ENCODE measurements around the gene PKLR.

Gene PKLR

GRCh38 chr1:155285063-155285462 lies 16.2 kb downstream of the PKLR start:
- no peak for DNase-seq (ENCODE audit: low read depth)

DNA sequence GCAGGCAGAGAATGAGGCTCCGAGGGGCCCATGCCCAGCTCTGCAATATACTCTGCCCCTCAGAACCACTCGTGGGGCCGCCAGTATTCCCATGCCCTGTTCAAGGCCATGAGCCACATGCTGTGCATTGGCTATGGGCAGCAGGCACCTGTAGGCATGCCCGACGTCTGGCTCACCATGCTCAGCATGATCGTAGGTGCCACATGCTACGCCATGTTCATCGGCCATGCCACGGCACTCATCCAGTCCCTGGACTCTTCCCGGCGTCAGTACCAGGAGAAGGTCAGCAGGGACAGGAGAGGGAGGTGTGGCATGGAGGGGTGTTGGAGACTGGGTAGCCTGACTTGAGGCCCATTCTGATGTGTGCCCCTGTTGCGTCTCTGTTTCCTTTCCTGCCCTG lies 16.8 kb downstream of the PKLR start:
- no peak for DNase-seq (ENCODE audit: low read depth)

DNA sequence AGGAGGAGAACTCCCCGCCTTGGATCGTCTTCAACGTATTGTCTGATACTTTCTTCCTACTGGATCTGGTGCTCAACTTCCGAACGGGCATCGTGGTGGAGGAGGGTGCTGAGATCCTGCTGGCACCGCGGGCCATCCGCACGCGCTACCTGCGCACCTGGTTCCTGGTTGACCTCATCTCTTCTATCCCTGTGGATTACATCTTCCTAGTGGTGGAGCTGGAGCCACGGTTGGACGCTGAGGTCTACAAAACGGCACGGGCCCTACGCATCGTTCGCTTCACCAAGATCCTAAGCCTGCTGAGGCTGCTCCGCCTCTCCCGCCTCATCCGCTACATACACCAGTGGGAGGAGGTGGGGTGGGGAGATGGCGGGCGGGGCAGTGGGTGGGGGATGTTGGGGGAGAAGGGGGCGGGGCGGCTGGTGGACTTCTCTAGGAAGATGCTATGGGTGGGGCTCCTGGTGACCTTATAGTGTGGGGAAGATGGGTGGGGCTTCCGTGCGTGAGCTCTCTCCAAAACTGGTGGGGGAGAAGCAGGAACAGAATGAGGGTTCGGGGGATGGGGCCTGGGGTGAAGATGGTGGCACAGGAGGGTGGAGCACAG lies 18.6 kb downstream of the PKLR start:
- no peak for DNase-seq (ENCODE audit: low read depth)

- DNase-seq (ENCODE audit: low read depth) = no peak
Observed at GRCh38 chr1:155279268-155279667, 22.0 kb downstream of the PKLR start.

DNA sequence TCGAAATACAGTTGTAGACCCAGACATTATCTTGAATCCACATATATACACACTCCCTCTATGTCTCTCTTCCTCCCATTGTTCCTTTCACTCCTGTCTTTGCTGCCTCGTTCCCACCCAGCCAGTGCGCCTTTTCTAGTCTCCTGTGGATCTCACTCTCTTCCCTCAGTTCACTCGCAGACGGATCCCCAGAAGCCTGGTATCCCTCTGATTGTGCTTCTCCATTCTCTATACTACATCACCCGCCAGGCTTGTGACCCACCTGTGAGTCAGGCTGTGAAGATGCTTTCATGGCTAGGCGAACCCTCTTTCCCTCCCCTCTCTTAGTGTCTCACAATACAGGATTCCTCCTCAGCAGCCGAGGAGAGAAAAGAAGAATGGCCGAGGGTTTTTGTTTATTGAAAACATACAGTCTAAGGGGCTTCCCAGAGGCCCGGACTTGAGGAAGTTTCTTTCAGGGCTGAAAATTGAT lies 22.5 kb downstream of the PKLR start:
- DNase-seq (ENCODE audit: low read depth) = no peak

- no peak for DNase-seq (ENCODE audit: low read depth)
Observed at GRCh38 chr1:155277902-155278688, 23.1 kb downstream of the PKLR start.

GRCh38 chr1:155277070-155277901 lies 24.0 kb downstream of the PKLR start, which contains the start of gene HCN3:
Gene HCN3 (plus strand): TSS chr1:155277463. CDS start chr1:155277591, 128 bp downstream.
- DNase-seq (ENCODE audit: low read depth) = peak; percentile 92

GRCh38 chr1:155273343-155274245 lies 27.6 kb downstream of the PKLR start, which contains the start of gene CLK2:
Gene CLK2 (minus strand): TSS chr1:155273504. CDS start chr1:155270977, 2,527 bp downstream.
- peak; percentile 92 for DNase-seq (ENCODE audit: low read depth)

DNA sequence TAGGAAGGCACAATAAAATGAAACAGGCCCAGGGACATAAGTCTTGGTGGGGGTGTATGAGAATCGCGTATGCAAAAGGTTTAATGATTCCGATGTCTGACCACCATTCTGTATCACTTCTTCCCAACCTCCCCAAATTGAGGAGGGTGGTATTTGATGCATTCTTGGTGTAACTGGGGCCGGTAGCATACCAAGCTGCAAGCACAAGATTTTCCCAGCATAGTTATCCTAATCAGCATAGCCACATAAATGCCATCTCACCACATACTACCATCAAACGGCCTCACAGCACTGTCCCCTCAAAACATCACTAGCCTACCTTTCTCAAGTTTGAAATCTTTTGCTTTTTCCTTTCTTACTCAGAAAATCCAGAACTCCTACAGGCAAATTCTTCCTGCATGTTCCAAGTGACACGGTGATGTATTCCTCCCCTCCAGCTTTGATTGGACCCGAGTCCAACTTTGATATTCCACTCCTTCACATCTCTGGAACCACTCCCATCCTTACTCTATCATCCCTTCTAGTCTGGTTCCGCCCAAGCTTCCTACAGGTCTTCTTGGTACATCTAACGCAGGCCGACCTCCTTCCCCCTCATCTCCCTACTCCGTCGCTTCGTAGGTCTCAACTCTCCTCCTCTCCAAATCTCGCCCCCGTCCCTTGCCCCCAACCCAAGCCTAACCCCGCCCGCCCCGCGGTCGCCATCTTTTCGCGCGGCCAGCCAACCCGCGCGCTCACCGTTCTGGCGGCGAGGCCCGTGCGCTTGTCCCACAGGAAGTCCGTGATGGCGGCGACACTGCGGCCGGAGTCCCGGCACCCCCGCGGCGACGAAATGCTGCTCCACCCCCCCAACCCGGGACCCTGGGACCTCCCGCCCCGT lies 28.5 kb downstream of the PKLR start:
- peak; percentile 39 for DNase-seq (ENCODE audit: low read depth)

GRCh38 chr1:155269381-155269780 lies 31.9 kb downstream of the PKLR start:
- no peak for DNase-seq (ENCODE audit: low read depth)

- no peak for DNase-seq (ENCODE audit: low read depth)
Observed at GRCh38 chr1:155268630-155269029, 32.6 kb downstream of the PKLR start.

GRCh38 chr1:155267373-155267772 lies 33.9 kb downstream of the PKLR start:
- no peak for DNase-seq (ENCODE audit: low read depth)

GRCh38 chr1:155266553-155266952 lies 34.7 kb downstream of the PKLR start:
- DNase-seq (ENCODE audit: low read depth) = no peak

DNA sequence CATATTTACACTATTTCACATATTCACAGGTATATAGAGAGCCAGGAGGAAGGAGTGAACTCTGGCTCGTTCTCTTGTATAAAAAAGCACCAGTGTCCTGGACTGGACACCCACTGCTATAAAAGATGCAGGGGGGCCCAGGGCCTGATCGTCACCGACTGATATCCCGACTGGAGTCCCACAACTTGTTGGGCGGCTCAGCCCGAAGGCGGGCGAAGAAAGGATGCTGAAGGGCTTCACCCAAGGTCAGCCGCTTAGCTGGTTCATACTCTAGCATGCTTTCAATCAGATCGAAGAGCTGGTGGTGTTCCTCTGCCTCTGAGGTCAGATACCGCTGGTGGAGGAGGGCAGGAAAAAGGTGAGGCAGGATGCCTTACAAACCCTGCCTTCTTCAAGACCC lies 38.2 kb downstream of the PKLR start:
- no peak for DNase-seq (ENCODE audit: low read depth)

- peak; percentile 97 for DNase-seq (ENCODE audit: low read depth)
Observed at GRCh38 chr1:155261852-155262673, 39.2 kb downstream of the PKLR start, which contains the start of gene SCAMP3. Gene SCAMP3 (minus strand): TSS chr1:155262360. CDS start chr1:155262151, 209 bp downstream.

DNA sequence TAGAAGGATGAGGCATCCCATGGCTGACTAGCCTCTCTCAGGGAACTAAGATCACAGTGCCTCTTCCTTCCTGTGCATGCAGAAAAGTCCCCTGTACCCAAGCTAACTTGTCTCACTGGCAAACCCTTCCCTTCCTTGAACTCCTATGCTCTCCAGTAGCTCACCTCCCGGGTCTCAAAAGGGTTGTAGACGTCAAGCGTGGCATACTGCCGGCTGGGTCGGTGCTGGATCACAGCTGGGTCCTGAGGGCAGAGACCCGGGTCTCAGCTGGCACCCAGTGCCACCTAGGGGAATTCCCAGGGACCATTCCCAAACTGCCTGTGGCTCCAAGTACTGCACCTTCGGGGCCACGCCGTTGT lies 39.8 kb downstream of the PKLR start:
- DNase-seq (ENCODE audit: low read depth) = no peak

- no peak for DNase-seq (ENCODE audit: low read depth)
Observed at GRCh38 chr1:155260276-155260675, 41.0 kb downstream of the PKLR start.

- DNase-seq (ENCODE audit: low read depth) = no peak
Observed at GRCh38 chr1:155256058-155256852, 45.0 kb downstream of the PKLR start.
